Amniotic stem cell (primary cell): ENCODE data around the gene PPP4R2.

Experiments
- DNase-seq: peaks from one replicate; lab custom pipeline; 2025; lab: John Stamatoyannopoulos, UW

PPP4R2 gene

GRCh38 chr3:73069775-73070444, 73.3 kb downstream of the PPP4R2 start:
- no peak for DNase-seq

GRCh38 chr3:73070675-73071575, 74.3 kb downstream of the PPP4R2 start:
- peak; percentile 41 for DNase-seq

GRCh38 chr3:73071952-73072351, 75.3 kb downstream of the PPP4R2 start:
- no peak for DNase-seq

- DNase-seq, result no peak
These were observed 76.0 kb downstream of the PPP4R2 start for GRCh38 chr3:73072634-73073033.

GRCh38 chr3:73073091-73073707, 76.6 kb downstream of the PPP4R2 start:
- no peak for DNase-seq

- DNase-seq, result no peak
These were observed 78.2 kb downstream of the PPP4R2 start for GRCh38 chr3:73074781-73075180.

GRCh38 chr3:73080216-73080966, 83.8 kb downstream of the PPP4R2 start:
- no peak for DNase-seq

- DNase-seq, result no peak
These were observed 84.5 kb downstream of the PPP4R2 start for GRCh38 chr3:73081140-73081539.

- no peak for DNase-seq
These were observed 87.6 kb downstream of the PPP4R2 start for GRCh38 chr3:73084170-73084569.

GRCh38 chr3:73086071-73086494, 89.5 kb downstream of the PPP4R2 start:
- no peak for DNase-seq

GRCh38 chr3:73094129-73094528, 97.5 kb downstream of the PPP4R2 start:
- DNase-seq, result no peak

GRCh38 chr3:73094951-73095350, 98.3 kb downstream of the PPP4R2 start:
- DNase-seq, result no peak

GRCh38 chr3:73096169-73096568, 99.6 kb downstream of the PPP4R2 start:
- no peak for DNase-seq

- no peak for DNase-seq
These were observed 101.4 kb downstream of the PPP4R2 start for GRCh38 chr3:73098026-73098425.

GRCh38 chr3:73098873-73099272, 102.3 kb downstream of the PPP4R2 start:
- no peak for DNase-seq

- DNase-seq, result peak; percentile 77
These were observed 104.3 kb downstream of the PPP4R2 start for GRCh38 chr3:73100741-73101559.

GRCh38 chr3:73101881-73102280, 105.3 kb downstream of the PPP4R2 start:
- DNase-seq, result no peak

- no peak for DNase-seq
These were observed 110.6 kb downstream of the PPP4R2 start for GRCh38 chr3:73107215-73107614.

GRCh38 chr3:73107676-73108187, 111.1 kb downstream of the PPP4R2 start:
- DNase-seq, result no peak

GRCh38 chr3:73108750-73109149, 112.1 kb downstream of the PPP4R2 start:
- DNase-seq, result no peak

- DNase-seq, result no peak
These were observed 113.9 kb downstream of the PPP4R2 start for GRCh38 chr3:73110530-73110929.
